CD14-positive monocyte (primary cell): Measurements from ENCODE around the gene SLC1A1. TPM values are rescaled to one million over a fixed set of nuclear protein-coding genes. Genes with fewer than 3 reads are reported as not detected.
"Not testable (repeated sequence)": the region's sequence is repeated elsewhere in the genome, so short reads cannot be mapped to it uniquely, and the experiment has no call there.

ENCODE experiments used
- DNase-seq, 3 donors: peaks; one replicate each; pipeline ENCODE4 v3.0.0-alpha.2; 2011 to 2022
- H2AFZ ChIP-seq: 2 replicates; pipeline ENCODE4 v1.6.0; 2012; ENCODE audit warnings: mild to moderate bottlenecking, low read depth, low read length, inconsistent platforms; ENCODE audit not compliant: insufficient read depth, poor library complexity, severe bottlenecking
- H3K27ac ChIP-seq, 2 donors: 1 replicate in 1 of 2; 2 replicates in 1 of 2; pipeline ENCODE4 v1.5.1; 2012 to 2013; ENCODE audit warnings: low read length in 2 of 2, control low read depth in 1 of 2, inconsistent platforms in 1 of 2, low read depth in 1 of 2, mild to moderate bottlenecking in 1 of 2
- H3K27me3 ChIP-seq, 2 donors: one replicate each; pipeline versions ENCODE4 v1.6.0 to v1.6.1; 2011 to 2013; ENCODE audit warnings: low read length in 2 of 2; ENCODE audit not compliant: control insufficient read depth in 2 of 2, insufficient read depth in 2 of 2
- H3K36me3 ChIP-seq, 2 donors: replicated peaks in 1 of 2; 1 replicate in 1 of 2; 2 replicates in 1 of 2; pipeline versions ENCODE4 v1.5.1 to v1.6.1; 2012 to 2013; ENCODE audit warnings: low read length in 2 of 2, control low read depth in 1 of 2, inconsistent platforms in 1 of 2, mild to moderate bottlenecking in 1 of 2; ENCODE audit not compliant: insufficient read depth in 2 of 2, control insufficient read depth in 1 of 2
- H3K4me1 ChIP-seq, 2 donors: 1 replicate in 1 of 2; 2 replicates in 1 of 2; pipeline versions ENCODE4 v1.5.1 to v1.6.1; 2012 to 2013; ENCODE audit warnings: low read length in 2 of 2, control low read depth in 1 of 2, inconsistent platforms in 1 of 2, mild to moderate bottlenecking in 1 of 2, moderate library complexity in 1 of 2; ENCODE audit not compliant: insufficient read depth in 2 of 2, control insufficient read depth in 1 of 2
- H3K4me2 ChIP-seq: replicated peaks from 2 replicates; pipeline ENCODE3; 2012; ENCODE audit warnings: low read length, moderate library complexity, mild to moderate bottlenecking; ENCODE audit not compliant: poor library complexity, severe bottlenecking; ENCODE audit errors: extremely low read depth
- H3K4me3 ChIP-seq, 3 experiments: fragments of 200-600 bp in 1 of 3; sonication (generic) in 1 of 3; replicated peaks in 1 of 3; 1 replicate in 2 of 3; 2 replicates in 1 of 3; pipeline ENCODE4 v1.5.1; 2011 to 2013; ENCODE audit warnings: low read length in 3 of 3, mild to moderate bottlenecking in 3 of 3, control low read depth in 2 of 3, low read depth in 2 of 3, inconsistent platforms in 1 of 3, moderate library complexity in 1 of 3
- H3K79me2 ChIP-seq: 2 replicates; pipeline ENCODE4 v1.6.0; 2012; ENCODE audit warnings: mild to moderate bottlenecking, control low read depth, inconsistent platforms, low read length, moderate library complexity; ENCODE audit not compliant: insufficient read depth
- H3K9ac ChIP-seq: 2 replicates; pipeline ENCODE4 v1.6.0; 2017; ENCODE audit warnings: low read length, mild to moderate bottlenecking; ENCODE audit not compliant: insufficient read depth, poor library complexity, severe bottlenecking
- H3K9me3 ChIP-seq, 2 donors: replicated peaks in 1 of 2; 1 replicate in 1 of 2; 2 replicates in 1 of 2; pipeline versions ENCODE4 v1.5.1 to v1.6.1; 2012 to 2013; ENCODE audit warnings: low read length in 2 of 2, control low read depth in 1 of 2; ENCODE audit not compliant: control insufficient read depth in 1 of 2, insufficient read depth in 1 of 2
- H4K20me1 ChIP-seq: 2 replicates; pipeline ENCODE4 v1.6.0; 2012; ENCODE audit warnings: mild to moderate bottlenecking, low read length, control low read depth, moderate library complexity; ENCODE audit not compliant: insufficient read depth
- H3K27ac Mint-ChIP-seq, 7 donors: one replicate each; pipeline ENCODE4 v1.8.0; 2020; ENCODE audit warnings: mild to moderate bottlenecking in 7 of 7, mixed read lengths in 7 of 7, moderate library complexity in 6 of 7, inconsistent platforms in 2 of 7
- H3K27me3 Mint-ChIP-seq, 3 donors: one replicate each; pipeline ENCODE4 v1.8.0; 2021 to 2022; ENCODE audit warnings: low read depth in 3 of 3, mild to moderate bottlenecking in 3 of 3, mixed read lengths in 3 of 3, moderate library complexity in 3 of 3, inconsistent platforms in 1 of 3
- H3K36me3 Mint-ChIP-seq, 2 donors: one replicate each; pipeline ENCODE4 v1.8.0; 2020; ENCODE audit warnings: mixed read lengths in 2 of 2, inconsistent platforms in 1 of 2, mild to moderate bottlenecking in 1 of 2
- H3K4me1 Mint-ChIP-seq: one replicate; pipeline ENCODE4 v1.8.0; 2020; ENCODE audit warnings: mild to moderate bottlenecking, mixed read lengths
- H3K4me3 Mint-ChIP-seq, 2 donors: one replicate each; pipeline ENCODE4 v1.8.0; 2020; ENCODE audit warnings: mild to moderate bottlenecking in 2 of 2, mixed read lengths in 2 of 2, moderate library complexity in 1 of 2
- H3K9me3 Mint-ChIP-seq, 7 donors: one replicate each; pipeline ENCODE4 v1.8.0; 2020 to 2022; ENCODE audit warnings: mixed read lengths in 7 of 7, mild to moderate bottlenecking in 6 of 7, moderate library complexity in 6 of 7, inconsistent platforms in 2 of 7
- WGBS: methylation state at CpG from one replicate; pipeline ENCODE4 v1.1.5; 2013; ENCODE audit warnings: missing lambda C conversion rate; ENCODE audit not compliant: insufficient coverage; 5-methylcytosine and 5-hydroxymethylcytosine counted together
- intact Hi-C, 2 donors: fragments of 100-400 bp; cut with micrococcal nuclease; formaldehyde crosslinking; loops; one replicate each; pipeline versions ENCODE4 v1.15.0 to v1.15.1; 2023
- polyA plus RNA-seq, 3 donors: library from polyadenylated mRNA; depleted of rRNA in 1 of 3; unstranded in 2 of 3; stranded (reverse) in 1 of 3; fragments of 300-500 nt in 2 of 3; fragments of >200 nt in 1 of 3; fragmentation: Illumina TruSeq in 2 of 3; gene quantifications; 1 replicate in 2 of 3; 2 replicates in 1 of 3; pipeline ENCODE4 v1.2.3, GENCODE V29; 2012 to 2021
- TF ChIP-seq, protein P1 (sequence below): fragments of 200-600 bp; IDR thresholded peaks from one replicate; pipeline ENCODE4 v1.8.0; 2022; ENCODE audit warnings: antibody characterized with exemption, mild to moderate bottlenecking

SLC1A1 gene
- polyA plus RNA-seq, 3 donors, result not detected

DNA sequence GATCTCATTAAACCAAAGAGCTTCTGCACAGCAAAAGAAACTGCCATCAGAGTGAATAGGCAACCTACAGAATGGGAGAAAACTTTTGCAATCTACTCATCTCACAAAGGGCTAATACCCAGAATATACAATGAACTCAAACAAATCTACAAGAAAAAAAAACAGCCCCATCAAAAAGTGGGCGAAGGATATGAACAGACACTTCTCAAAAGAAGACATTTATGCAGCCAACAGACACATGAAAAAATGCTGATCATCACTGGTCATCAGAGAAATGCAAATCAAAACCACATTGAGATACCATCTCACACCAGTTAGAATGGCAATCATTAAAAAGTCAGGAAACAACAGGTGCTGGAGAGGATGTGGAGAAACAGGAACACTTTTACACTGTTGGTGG lies 45.9 kb downstream of the SLC1A1 start:
- H3K27ac Mint-ChIP-seq, H3K4me2 ChIP-seq, H3K79me2 ChIP-seq, H3K27me3 ChIP-seq, H3K36me3 Mint-ChIP-seq, H3K4me1 ChIP-seq, DNase-seq, H4K20me1 ChIP-seq, H3K4me3 ChIP-seq, H3K27me3 Mint-ChIP-seq, H3K4me3 Mint-ChIP-seq, H3K4me1 Mint-ChIP-seq, H3K36me3 ChIP-seq, H3K9me3 ChIP-seq, H2AFZ ChIP-seq, H3K9ac ChIP-seq, H3K27ac ChIP-seq: not testable (repeated sequence)
- WGBS, result no CpG with 5 or more reads among the region's 1 CpG
- intact Hi-C loops, result loop anchor here in 1 of 2 donors (2.0 kb wide), 1 partner anchor 13 kb away; no protein-coding TSS in a partner anchor
- H3K9me3 Mint-ChIP-seq, result peaks cover 3 to 20% (median 10%) of the 10 kb centered on the region in 7 donors

DNA sequence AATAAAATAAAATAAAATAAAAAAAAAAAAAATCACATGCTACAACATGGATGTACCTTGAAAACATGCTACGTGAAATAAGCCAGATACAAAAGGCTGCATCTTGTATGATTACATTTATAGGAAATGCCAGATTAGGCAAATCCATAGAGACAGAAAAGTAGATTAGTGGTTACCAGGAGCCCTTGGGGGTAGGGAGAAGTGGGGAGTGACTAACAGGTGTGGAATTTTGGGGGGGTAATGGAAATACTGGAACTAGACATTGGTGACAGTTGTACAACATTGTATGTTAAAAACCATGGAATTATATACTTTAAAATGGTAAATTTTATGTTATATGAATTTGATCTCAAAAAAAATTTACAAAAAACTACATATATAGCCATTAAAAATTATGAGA lies 47.3 kb downstream of the SLC1A1 start:
- TF ChIP-seq, protein P1, sequence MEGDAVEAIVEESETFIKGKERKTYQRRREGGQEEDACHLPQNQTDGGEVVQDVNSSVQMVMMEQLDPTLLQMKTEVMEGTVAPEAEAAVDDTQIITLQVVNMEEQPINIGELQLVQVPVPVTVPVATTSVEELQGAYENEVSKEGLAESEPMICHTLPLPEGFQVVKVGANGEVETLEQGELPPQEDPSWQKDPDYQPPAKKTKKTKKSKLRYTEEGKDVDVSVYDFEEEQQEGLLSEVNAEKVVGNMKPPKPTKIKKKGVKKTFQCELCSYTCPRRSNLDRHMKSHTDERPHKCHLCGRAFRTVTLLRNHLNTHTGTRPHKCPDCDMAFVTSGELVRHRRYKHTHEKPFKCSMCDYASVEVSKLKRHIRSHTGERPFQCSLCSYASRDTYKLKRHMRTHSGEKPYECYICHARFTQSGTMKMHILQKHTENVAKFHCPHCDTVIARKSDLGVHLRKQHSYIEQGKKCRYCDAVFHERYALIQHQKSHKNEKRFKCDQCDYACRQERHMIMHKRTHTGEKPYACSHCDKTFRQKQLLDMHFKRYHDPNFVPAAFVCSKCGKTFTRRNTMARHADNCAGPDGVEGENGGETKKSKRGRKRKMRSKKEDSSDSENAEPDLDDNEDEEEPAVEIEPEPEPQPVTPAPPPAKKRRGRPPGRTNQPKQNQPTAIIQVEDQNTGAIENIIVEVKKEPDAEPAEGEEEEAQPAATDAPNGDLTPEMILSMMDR, result no peak
- Mint-ChIP-seq H3K36me3 (no peaks in the 10 kb centered on the region), H3K4me3 (no peak overlapping the region), H3K4me1 (no peaks in the 10 kb centered on the region), H3K27me3 (peaks cover 2 to 10% (median 4%) of the 10 kb centered on the region in 3 donors), H3K9me3 (peaks cover 0 to 14% (median 7%) of the 10 kb centered on the region in 7 donors), H3K27ac (no peak overlapping the region)
- Histone ChIP-seq H3K27ac (no peak overlapping the region), H3K79me2 (no peaks in the 10 kb centered on the region), H3K4me2 (no peak overlapping the region), H3K9ac (no peak overlapping the region), H3K4me1 (no peaks in the 10 kb centered on the region), H4K20me1 (no peaks in the 10 kb centered on the region), H3K9me3 (peaks cover 0 to 8% of the 10 kb centered on the region in 2 donors), H3K4me3 (no peak overlapping the region), H3K36me3 (no peaks in the 10 kb centered on the region), H3K27me3 (no peaks in the 10 kb centered on the region), H2AFZ (no peak overlapping the region)
- WGBS, result no CpG with 5 or more reads among the region's 1 CpG
- DNase-seq, result no peak
- intact Hi-C loops, result loop anchor here in 1 of 2 donors (2.0 kb wide), 1 partner anchor 15 kb away; no protein-coding TSS in a partner anchor
